HEK293 (cell line): ENCODE measurements around the gene HPCAL1.

Source experiments
- CTCF ChIP-seq: fragments of 450-650 bp; formaldehyde crosslinking; IDR thresholded peaks from 2 replicates; pipeline ENCODE4 v1.5.1; 2016; ENCODE audit warnings: missing biosample characterization, missing genetic modification characterization
- PBX3 ChIP-seq: sonication (generic); formaldehyde crosslinking; IDR thresholded peaks from 2 replicates; pipeline ENCODE4 v1.8.1; 2022; ENCODE audit warnings: mild to moderate bottlenecking, moderate library complexity, missing genetic modification reagents
- PRDM10 ChIP-seq: fragments of 450-650 bp; formaldehyde crosslinking; IDR thresholded peaks from 2 replicates; pipeline ENCODE4 v1.5.1; 2016; ENCODE audit warnings: missing biosample characterization, missing genetic modification characterization
- TSHZ1 ChIP-seq: fragments of 450-650 bp; formaldehyde crosslinking; IDR thresholded peaks from 2 replicates; pipeline ENCODE4 v1.5.1; 2016; ENCODE audit warnings: missing biosample characterization, missing genetic modification characterization, borderline replicate concordance
- ZBTB8A ChIP-seq: fragments of 450-650 bp; formaldehyde crosslinking; IDR thresholded peaks from 2 replicates; pipeline ENCODE4 v1.5.1; 2016; ENCODE audit warnings: missing biosample characterization, missing genetic modification characterization
- ZNF132 ChIP-seq: fragments of 450-650 bp; formaldehyde crosslinking; IDR thresholded peaks from 2 replicates; pipeline ENCODE4 v1.5.1; 2017; ENCODE audit warnings: missing biosample characterization, missing genetic modification characterization, borderline replicate concordance
- ZNF175 ChIP-seq: fragments of 450-650 bp; formaldehyde crosslinking; IDR thresholded peaks from 2 replicates; pipeline ENCODE4 v1.5.1; 2016; ENCODE audit warnings: missing biosample characterization, missing genetic modification characterization
- ZNF239 ChIP-seq: fragments of 450-650 bp; formaldehyde crosslinking; IDR thresholded peaks from 2 replicates; pipeline ENCODE4 v1.5.1; 2016; ENCODE audit warnings: missing biosample characterization, missing genetic modification characterization
- ZNF341 ChIP-seq: fragments of 450-650 bp; formaldehyde crosslinking; IDR thresholded peaks from 2 replicates; pipeline ENCODE4; 2016; ENCODE audit warnings: low read depth, missing biosample characterization, missing genetic modification characterization
- ZNF664 ChIP-seq: fragments of 450-650 bp; formaldehyde crosslinking; IDR thresholded peaks from 2 replicates; pipeline ENCODE4 v1.5.1; 2016; ENCODE audit warnings: missing biosample characterization, missing genetic modification characterization
- TF ChIP-seq, protein P1 (sequence below): fragments of 450-650 bp; formaldehyde crosslinking; IDR thresholded peaks from 2 replicates; pipeline ENCODE4 v1.5.1; 2016; ENCODE audit warnings: missing biosample characterization, missing genetic modification characterization
- TF ChIP-seq, protein P2 (sequence below): fragments of 450-650 bp; formaldehyde crosslinking; IDR thresholded peaks from 2 replicates; pipeline ENCODE4 v1.5.1; 2017; ENCODE audit warnings: missing biosample characterization, missing genetic modification characterization

GRCh38 chr2:10309286-10309685, 6.6 kb downstream of the HPCAL1 start:
- TF ChIP-seq CTCF (no peak), ZBTB8A (tag by site-specific recombination) (no peak), PBX3 (CRISPR knock-in tag) (no peak), ZNF239 (tag by site-specific recombination) (no peak), ZNF132 (tag by site-specific recombination) (no peak), PRDM10 (tag by site-specific recombination) (no peak), TSHZ1 (no peak), ZNF175 (tag by site-specific recombination) (no peak), ZNF664 (tag by site-specific recombination) (no peak), ZNF341 (tag by site-specific recombination) (no peak)
- TF ChIP-seq, protein P1, sequence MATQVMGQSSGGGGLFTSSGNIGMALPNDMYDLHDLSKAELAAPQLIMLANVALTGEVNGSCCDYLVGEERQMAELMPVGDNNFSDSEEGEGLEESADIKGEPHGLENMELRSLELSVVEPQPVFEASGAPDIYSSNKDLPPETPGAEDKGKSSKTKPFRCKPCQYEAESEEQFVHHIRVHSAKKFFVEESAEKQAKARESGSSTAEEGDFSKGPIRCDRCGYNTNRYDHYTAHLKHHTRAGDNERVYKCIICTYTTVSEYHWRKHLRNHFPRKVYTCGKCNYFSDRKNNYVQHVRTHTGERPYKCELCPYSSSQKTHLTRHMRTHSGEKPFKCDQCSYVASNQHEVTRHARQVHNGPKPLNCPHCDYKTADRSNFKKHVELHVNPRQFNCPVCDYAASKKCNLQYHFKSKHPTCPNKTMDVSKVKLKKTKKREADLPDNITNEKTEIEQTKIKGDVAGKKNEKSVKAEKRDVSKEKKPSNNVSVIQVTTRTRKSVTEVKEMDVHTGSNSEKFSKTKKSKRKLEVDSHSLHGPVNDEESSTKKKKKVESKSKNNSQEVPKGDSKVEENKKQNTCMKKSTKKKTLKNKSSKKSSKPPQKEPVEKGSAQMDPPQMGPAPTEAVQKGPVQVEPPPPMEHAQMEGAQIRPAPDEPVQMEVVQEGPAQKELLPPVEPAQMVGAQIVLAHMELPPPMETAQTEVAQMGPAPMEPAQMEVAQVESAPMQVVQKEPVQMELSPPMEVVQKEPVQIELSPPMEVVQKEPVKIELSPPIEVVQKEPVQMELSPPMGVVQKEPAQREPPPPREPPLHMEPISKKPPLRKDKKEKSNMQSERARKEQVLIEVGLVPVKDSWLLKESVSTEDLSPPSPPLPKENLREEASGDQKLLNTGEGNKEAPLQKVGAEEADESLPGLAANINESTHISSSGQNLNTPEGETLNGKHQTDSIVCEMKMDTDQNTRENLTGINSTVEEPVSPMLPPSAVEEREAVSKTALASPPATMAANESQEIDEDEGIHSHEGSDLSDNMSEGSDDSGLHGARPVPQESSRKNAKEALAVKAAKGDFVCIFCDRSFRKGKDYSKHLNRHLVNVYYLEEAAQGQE (tag by site-specific recombination): no peak
- TF ChIP-seq, protein P2, sequence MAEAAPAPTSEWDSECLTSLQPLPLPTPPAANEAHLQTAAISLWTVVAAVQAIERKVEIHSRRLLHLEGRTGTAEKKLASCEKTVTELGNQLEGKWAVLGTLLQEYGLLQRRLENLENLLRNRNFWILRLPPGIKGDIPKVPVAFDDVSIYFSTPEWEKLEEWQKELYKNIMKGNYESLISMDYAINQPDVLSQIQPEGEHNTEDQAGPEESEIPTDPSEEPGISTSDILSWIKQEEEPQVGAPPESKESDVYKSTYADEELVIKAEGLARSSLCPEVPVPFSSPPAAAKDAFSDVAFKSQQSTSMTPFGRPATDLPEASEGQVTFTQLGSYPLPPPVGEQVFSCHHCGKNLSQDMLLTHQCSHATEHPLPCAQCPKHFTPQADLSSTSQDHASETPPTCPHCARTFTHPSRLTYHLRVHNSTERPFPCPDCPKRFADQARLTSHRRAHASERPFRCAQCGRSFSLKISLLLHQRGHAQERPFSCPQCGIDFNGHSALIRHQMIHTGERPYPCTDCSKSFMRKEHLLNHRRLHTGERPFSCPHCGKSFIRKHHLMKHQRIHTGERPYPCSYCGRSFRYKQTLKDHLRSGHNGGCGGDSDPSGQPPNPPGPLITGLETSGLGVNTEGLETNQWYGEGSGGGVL (tag by site-specific recombination): no peak
